ENCODE results near the gene FUT8.

DNA sequence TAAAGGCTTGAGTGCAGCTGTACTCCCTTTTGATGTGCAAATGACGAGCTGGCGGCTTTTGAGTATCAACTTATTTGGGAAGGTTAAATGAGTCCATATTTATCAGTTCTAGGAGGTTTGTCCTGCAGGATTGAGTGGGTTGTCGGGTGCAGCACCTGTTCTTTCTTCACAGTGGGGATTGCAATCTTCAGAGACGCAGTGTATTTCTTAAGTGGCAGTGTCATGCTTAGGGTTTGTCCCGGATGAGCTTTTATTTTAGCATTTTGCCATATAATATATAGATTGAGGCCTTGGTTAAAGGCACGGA lies 1.2 kb downstream of the FUT8 start:
- no peak for TF ChIP-seq POLR2AphosphoS5 (IDR thresholded peaks at IDR 0.05; ENCODE audit: low read depth, low read length)
- TF ChIP-seq NFIC (IDR thresholded peaks at IDR 0.05; ENCODE audit: borderline replicate concordance) = no peak
- TF ChIP-seq, protein P1, sequence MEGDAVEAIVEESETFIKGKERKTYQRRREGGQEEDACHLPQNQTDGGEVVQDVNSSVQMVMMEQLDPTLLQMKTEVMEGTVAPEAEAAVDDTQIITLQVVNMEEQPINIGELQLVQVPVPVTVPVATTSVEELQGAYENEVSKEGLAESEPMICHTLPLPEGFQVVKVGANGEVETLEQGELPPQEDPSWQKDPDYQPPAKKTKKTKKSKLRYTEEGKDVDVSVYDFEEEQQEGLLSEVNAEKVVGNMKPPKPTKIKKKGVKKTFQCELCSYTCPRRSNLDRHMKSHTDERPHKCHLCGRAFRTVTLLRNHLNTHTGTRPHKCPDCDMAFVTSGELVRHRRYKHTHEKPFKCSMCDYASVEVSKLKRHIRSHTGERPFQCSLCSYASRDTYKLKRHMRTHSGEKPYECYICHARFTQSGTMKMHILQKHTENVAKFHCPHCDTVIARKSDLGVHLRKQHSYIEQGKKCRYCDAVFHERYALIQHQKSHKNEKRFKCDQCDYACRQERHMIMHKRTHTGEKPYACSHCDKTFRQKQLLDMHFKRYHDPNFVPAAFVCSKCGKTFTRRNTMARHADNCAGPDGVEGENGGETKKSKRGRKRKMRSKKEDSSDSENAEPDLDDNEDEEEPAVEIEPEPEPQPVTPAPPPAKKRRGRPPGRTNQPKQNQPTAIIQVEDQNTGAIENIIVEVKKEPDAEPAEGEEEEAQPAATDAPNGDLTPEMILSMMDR (IDR thresholded peaks at IDR 0.05) = no peak
